Activated naive CD4-positive, alpha-beta T cell treated with anti-CD3 and anti-CD28 coated beads, Interleukin-2, amount 50 U/mL, for 72 hours (primary cell): ENCODE measurements around the gene EML6. TPM values are rescaled to one million over a fixed set of nuclear protein-coding genes. Genes with fewer than 3 reads are reported as not detected.
"Not testable (repeated sequence)": the region's sequence is repeated elsewhere in the genome, so short reads cannot be mapped to it uniquely, and the experiment has no call there.

Experiments used
- ATAC-seq, 2 donors: fragments of 150-1000 bp; cut with Tn5 transposase; 2 replicates each; pipeline ENCODE4 v1.10.0; 2021; ENCODE audit warnings: mild to moderate bottlenecking in 2 of 2, moderate library complexity in 2 of 2
- DNase-seq, 2 donors: peaks; one replicate each; pipeline ENCODE4 v3.0.0; 2021 to 2022; ENCODE audit warnings: low spot score in 2 of 2
- H3K27ac Mint-ChIP-seq, 2 donors: one replicate each; pipeline ENCODE4 v1.8.0; 2022; ENCODE audit warnings: mild to moderate bottlenecking in 2 of 2, mixed read lengths in 2 of 2
- H3K36me3 Mint-ChIP-seq, 2 donors: one replicate each; pipeline ENCODE4 v1.8.0; 2022; ENCODE audit warnings: mixed read lengths in 2 of 2
- H3K9me3 Mint-ChIP-seq, 2 donors: one replicate each; pipeline ENCODE4 v1.8.0; 2022; ENCODE audit warnings: mixed read lengths in 2 of 2
- total RNA-seq, 2 donors: library from RNA; stranded (reverse); gene quantifications; one replicate each; pipeline ENCODE4 v1.2.3, GENCODE V29; 2022

Gene EML6
- total RNA-seq, 2 donors from 2014 or later: 0.30 to 2.4 TPM

DNA sequence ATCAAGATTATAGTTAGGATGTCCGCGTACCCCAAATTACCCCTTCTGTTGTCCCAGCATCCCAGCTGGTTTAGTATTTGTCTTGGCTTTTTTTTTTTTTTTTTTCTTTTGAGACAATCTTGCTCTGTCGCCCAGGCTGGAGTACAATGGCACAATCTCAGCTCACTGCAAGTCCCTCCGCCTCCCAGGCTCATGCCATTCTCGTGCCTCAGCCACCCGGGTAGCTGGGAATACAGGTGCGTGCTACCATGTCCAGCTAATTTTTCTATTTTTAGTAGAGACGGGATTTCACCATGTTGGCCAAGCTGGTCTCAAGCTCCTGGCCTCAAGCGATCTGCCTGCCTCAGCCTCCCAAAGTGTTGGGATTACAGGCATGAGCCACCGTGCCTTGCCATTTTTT is 118.0 kb downstream of the EML6 start:
- not testable (repeated sequence) for H3K9me3 Mint-ChIP-seq, H3K27ac Mint-ChIP-seq, H3K36me3 Mint-ChIP-seq, ATAC-seq, DNase-seq

DNA sequence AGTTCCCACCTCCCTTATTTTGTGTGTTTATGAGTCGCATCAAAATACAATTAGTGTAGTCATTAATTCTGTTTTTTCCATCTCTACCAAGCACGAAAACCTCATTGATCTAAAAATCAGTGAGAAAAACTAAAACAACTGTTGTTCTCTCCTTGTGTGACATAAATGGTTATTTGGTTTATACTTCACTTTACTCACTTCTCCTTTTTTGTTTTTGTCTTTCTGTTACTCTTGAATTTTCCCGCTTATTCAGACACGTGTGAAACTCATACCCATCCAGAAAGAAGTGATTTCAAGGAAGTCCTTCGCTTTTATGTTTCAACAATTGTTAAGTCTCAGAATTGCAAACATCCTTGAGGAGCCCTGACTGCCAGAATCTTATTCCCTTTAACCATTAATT is 121.6 kb downstream of the EML6 start:
- ATAC-seq (no peak), DNase-seq (no peak)
- peak overlapping the region in 1 of 2 donors; percentile 48 for H3K27ac Mint-ChIP-seq
- no peaks in the 10 kb centered on the region for H3K36me3 Mint-ChIP-seq
- H3K9me3 Mint-ChIP-seq: no peaks in the 10 kb centered on the region

DNA sequence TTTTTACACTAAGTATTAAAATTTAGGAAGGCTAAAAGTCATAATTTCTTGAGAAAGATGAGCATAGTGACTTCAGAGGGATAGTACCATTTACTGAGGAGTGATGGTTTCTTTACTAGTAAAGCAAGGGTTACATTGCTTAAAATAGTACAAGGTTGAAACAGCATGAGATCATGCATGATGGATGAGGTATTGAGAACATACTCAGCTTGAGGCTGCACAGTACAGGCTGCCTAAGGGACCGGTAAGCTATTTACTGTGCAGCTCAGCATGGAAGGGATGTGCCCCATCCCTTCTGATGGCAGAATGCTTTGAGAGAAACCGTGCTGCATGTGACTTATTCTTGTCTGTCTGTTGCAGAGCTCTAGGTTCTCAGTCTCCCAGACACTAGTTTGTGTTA is 122.1 kb downstream of the EML6 start:
- Mint-ChIP-seq H3K27ac (peak overlapping the region in 1 of 2 donors; percentile 48), H3K9me3 (no peaks in the 10 kb centered on the region), H3K36me3 (no peaks in the 10 kb centered on the region)
- DNase-seq (no peak), ATAC-seq (no peak)

DNA sequence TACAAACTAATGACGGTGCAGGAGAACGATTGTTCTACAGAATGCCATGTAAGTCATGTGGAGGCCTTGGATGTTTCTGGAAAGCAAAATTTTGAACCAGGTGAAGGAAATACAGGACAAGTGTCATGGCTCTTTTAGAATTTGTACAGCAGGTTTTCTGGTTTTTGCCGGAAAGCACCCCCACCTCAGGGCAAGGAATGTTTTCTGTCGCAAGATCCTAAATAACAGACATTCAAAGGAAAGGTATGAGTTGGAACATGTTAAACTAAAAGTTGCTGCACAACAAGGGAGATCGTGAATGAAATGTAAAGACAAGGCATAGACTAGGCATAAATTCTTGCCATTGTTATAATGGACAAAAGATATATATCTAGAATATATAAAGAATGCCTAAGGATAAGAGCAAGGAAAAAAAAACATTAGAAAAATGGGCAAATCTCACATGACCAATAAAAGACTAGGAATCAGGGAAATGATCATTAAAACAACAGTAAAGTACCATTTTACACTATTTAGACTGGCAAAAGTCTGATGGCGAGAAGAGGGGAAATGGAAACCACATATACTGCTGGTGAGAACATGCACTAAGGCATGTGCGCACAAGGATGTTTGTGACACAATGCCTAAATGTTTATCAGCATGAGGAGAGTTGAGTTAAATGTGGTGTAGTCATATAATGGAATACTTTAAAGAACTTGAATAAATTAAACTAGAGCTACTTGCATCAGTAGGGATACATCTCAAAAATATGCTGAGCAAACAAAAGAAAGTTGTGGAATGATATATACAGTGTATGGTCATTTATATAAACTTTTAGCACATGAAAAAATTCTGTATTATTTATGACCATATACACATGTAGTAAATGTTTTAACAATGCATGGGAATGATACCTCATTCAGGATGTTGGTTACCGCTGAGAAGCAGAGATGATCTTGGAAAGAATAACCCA is 127.0 kb downstream of the EML6 start:
- no peaks in the 10 kb centered on the region for H3K36me3 Mint-ChIP-seq
- DNase-seq: no peak
- no peak overlapping the region for H3K27ac Mint-ChIP-seq
- ATAC-seq: no peak
- no peaks in the 10 kb centered on the region for H3K9me3 Mint-ChIP-seq

DNA sequence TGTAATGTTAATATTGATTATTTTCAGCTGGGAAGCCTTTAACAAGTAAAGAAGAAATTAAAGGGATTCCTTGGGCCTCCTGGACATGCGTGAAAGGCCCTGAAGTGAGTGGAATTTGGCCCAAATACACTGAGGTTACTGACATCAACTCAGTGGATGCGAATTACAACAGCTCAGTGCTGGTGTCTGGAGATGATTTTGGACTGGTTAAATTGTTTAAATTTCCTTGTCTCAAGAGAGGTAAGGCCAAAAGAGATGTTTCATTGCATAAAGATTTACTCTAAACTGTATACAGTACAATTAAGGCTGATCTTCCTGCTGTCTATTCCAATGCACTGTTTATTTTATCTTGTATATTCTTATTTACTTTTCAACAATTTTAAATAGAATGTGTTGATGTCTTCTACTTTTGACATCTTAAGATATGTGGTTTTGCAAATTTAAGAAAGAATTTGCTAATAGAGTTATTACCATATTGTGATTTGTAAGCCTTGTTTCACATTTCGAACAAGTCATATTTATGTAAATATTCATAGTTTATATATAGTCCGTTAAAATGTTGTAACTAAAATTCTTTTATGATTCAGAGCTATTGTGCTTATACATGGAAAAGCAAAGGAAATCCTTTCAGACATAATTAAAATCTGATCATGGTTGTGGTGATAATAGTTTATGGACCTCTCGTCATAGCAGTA is 130.3 kb downstream of the EML6 start:
- no peak overlapping the region for H3K27ac Mint-ChIP-seq
- no peaks in the 10 kb centered on the region for H3K9me3 Mint-ChIP-seq
- H3K36me3 Mint-ChIP-seq: no peaks in the 10 kb centered on the region
- ATAC-seq (no peak), DNase-seq (no peak)

DNA sequence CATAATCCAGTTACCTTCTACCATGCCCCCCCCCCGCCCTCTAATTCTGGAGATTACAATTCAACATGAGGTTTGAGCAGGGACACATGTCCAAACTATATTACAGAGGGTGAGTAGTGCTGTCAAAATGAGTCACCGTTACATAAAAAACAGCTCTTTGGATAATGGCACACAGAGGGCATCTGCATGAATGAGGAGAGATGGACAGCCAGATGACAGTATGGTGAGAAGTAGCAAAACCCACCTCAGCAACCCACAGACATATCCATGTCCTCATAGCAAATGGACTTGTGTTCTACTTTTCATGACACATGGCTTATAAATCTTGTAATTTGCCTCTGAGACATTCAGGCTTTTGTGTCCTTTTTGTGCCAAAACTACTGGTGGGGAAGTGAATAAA is 132.0 kb downstream of the EML6 start:
- ATAC-seq (no peak), DNase-seq (no peak)
- H3K27ac Mint-ChIP-seq: no peak overlapping the region

DNA sequence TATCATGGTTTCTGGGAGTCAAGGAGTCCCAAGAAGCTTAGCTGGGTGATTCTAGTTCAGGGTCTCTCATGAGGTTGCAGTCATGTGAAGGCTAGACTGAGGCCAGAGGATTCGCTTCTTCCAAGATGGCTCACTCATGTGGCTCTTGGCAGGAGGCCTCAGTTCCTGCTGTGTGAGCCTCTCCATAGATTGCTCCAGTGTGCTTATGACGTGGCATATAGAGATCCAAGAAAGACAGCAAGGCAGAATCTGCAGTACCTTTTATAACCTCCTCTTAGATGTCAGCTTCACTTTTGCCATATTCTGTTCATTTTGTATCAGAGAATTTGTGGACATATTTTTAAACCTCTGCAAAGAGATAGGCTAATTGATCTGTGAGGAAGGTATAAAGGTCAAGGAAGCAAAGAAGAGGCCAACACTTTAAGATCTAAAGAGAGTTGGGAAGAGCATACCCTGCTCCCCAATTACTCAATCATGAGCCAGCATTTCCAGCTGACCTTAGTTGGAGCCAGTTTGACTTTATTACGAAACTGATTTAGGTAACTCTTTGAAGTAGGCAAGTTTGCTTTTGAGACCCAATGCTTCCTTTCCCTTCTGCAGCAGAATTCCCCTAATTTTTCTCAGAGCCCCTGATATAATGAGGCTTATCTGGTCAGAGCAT is 134.7 kb downstream of the EML6 start:
- no peak for DNase-seq
- ATAC-seq: no peak
- H3K9me3 Mint-ChIP-seq: no peaks in the 10 kb centered on the region

More for the DNA sequence above, 132.0 kb downstream of the EML6 start:
- H3K36me3 Mint-ChIP-seq: no peaks in the 10 kb centered on the region
- H3K9me3 Mint-ChIP-seq: no peaks in the 10 kb centered on the region

DNA sequence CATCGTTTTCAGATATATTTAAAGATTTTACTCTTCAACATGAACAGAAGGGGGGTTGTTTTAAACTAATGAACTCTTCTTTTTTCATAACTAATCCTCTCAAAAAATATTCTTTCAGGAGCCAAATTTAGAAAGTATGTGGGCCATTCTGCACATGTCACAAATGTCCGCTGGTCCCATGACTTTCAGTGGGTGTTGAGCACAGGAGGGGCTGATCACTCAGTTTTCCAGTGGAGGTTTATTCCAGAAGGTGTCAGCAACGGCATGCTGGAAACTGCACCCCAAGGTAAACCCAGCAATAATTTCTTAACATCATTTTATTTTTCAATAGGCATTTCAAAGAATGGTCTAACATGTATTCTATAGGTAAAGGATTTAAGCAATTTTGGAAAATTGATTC is 136.0 kb downstream of the EML6 start:
- H3K36me3 Mint-ChIP-seq: no peaks in the 10 kb centered on the region
- no peaks in the 10 kb centered on the region for H3K9me3 Mint-ChIP-seq
- ATAC-seq (no peak), DNase-seq (no peak)
- no peak overlapping the region for H3K27ac Mint-ChIP-seq

More for the DNA sequence above, 134.7 kb downstream of the EML6 start:
- Mint-ChIP-seq H3K27ac (no peak overlapping the region), H3K36me3 (no peaks in the 10 kb centered on the region)

DNA sequence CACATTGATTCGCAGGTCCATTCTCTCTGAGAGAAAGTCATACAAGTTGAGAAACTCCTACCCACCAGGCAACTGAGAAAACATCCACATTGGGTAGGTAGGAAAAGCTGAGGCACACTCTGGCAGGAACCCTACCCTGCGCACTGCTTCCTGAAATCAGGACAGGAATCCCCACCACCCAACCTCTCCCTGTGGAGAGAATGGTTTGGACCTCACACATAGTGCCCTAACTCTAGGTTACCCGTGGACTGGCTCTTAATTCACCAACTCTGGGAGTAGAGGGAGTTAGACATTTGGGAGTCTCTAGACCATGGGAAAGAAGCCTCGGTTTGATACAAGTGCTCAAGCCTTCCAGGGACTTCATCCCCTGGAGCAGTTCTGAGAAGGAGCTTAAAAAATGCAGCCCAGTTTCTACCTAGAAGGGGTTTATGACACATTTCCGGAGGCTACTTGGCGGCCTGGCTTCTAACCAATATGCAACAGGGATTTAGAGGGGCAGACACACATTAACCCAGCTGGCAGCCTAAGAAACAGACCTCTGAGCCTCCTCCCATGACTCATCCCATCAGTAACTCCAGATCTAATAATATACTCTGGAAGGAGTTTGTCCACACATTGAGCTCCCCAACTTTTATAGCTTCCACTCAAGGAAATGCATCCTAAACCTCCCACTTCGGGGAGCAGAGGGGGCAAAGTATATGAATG is 136.7 kb downstream of the EML6 start:
- Mint-ChIP-seq H3K36me3 (no peaks in the 10 kb centered on the region), H3K27ac (no peak overlapping the region), H3K9me3 (no peaks in the 10 kb centered on the region)
- ATAC-seq (no peak), DNase-seq (no peak)

DNA sequence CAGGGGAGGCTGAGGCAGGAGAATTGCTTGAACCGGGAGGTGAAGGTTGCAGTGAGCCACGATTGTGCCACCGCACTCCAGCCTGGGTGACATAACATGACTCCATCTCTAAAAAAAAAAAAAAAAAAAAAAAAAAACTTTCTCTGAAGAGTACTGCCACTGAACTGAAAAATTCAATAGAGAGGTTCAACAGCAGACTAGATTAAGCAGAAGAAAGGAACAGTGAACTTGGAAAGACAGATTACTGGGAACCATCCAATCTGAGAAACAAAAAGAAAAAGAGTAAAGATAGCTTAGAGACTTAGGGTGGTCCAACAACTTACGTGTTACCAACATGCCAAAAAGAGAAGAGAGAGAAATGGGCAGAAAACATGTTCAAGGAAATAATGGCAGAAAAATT is 138.8 kb downstream of the EML6 start:
- H3K36me3 Mint-ChIP-seq: no peaks in the 10 kb centered on the region
- no peak for DNase-seq
- no peak for ATAC-seq
- no peaks in the 10 kb centered on the region for H3K9me3 Mint-ChIP-seq
- H3K27ac Mint-ChIP-seq: no peak overlapping the region

DNA sequence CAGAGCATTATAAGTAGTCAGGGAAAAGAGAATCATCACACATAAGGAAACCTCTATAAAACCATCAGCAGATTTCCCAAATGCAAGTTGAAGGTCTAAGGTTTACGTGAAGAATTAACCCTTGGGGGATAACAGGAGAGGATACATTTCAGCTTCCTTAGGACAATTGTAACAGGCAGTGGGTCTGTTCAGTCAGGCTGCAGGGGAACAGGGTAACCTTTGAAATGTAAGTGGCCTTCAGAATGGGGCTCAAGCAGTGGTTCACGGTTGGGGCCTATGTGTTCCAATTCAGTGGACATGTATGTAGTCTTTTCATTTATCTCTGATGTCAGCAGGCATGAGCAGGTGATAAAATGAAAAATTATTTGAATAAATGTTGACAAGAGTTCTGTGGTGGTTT is 139.3 kb downstream of the EML6 start:
- ATAC-seq (no peak), DNase-seq (no peak)
- Mint-ChIP-seq H3K36me3 (no peaks in the 10 kb centered on the region), H3K9me3 (no peaks in the 10 kb centered on the region), H3K27ac (no peak overlapping the region)

DNA sequence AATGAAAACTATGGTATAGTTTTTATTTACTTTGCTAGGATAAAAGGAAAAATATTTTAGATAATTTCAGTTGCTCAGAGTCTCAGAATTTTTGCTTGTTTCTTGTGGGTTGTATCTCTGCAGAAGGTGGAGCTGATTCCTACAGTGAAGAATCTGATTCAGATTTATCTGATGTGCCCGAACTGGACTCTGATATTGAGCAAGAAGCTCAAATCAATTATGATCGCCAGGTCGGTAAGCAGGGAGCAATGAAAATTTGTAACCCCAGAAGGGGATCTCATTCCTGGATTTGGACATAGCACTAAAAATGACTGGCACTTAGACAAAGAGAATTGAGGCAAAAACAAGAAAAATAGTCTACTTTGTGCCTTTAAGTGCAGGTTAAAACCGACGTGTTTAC is 140.2 kb downstream of the EML6 start:
- no peak for DNase-seq
- H3K27ac Mint-ChIP-seq: no peak overlapping the region
- no peaks in the 10 kb centered on the region for H3K9me3 Mint-ChIP-seq
- no peak for ATAC-seq
- H3K36me3 Mint-ChIP-seq: no peaks in the 10 kb centered on the region

DNA sequence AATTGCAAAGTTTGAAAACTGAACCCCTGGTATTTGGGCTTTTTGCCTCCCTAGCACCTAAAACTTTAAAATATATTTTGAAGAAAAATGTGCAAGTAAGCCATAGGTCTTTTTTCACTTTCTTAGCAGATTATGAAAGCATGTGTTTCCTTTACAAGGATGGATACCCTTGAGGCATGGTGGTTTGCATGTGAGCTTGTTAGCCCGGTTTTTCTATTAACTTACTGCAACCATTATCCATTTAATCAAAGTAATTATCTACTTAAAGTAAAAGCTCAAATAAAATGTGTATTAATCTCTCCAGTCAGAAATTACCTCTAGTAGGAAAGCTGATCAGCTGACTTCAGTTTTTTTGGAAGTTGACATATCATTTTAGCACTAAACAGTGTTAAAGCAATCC is 140.6 kb downstream of the EML6 start:
- Mint-ChIP-seq H3K9me3 (no peaks in the 10 kb centered on the region), H3K27ac (no peak overlapping the region), H3K36me3 (no peaks in the 10 kb centered on the region)
- ATAC-seq (no peak), DNase-seq (no peak)

DNA sequence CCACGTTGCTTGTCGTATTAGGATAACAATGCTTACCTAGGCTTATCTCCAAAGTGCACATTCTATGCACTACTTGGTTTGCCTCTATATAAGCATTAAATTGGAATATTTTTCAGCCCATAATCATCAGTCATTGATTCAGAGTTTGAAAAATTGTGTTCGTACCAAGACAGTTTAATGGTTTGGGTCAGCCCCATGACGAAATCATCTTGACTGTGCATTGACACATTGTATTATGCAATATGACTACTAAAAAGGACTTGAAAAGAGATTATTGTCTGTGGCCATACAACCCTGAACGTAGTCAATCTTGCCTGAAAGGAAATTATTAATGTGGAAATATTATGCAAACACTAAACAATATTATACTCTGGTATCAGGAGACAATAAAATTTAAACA is 141.3 kb downstream of the EML6 start:
- ATAC-seq: no peak
- no peak for DNase-seq
- Mint-ChIP-seq H3K27ac (no peak overlapping the region), H3K36me3 (no peaks in the 10 kb centered on the region), H3K9me3 (no peaks in the 10 kb centered on the region)

DNA sequence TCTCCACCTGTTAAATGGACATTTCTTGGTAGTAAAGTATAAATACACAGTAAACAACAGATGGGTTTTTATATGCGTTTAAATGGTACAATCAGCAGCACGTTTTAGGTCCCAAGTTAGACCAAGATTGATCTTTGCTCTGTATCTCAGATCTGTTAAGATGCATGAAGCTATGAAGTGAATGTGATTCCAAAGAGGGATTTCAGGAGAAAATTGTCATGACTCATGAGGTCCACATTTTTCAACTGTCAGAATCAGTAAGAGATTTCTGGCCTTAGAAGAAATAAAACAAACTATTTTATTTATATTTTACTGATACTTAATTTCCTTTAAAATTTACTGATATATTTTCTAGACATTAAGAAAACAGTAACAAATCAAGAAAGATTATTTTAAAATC is 142.7 kb downstream of the EML6 start:
- no peak overlapping the region for H3K27ac Mint-ChIP-seq
- no peak for DNase-seq
- H3K9me3 Mint-ChIP-seq: no peaks in the 10 kb centered on the region
- H3K36me3 Mint-ChIP-seq: no peaks in the 10 kb centered on the region
- ATAC-seq: no peak

DNA sequence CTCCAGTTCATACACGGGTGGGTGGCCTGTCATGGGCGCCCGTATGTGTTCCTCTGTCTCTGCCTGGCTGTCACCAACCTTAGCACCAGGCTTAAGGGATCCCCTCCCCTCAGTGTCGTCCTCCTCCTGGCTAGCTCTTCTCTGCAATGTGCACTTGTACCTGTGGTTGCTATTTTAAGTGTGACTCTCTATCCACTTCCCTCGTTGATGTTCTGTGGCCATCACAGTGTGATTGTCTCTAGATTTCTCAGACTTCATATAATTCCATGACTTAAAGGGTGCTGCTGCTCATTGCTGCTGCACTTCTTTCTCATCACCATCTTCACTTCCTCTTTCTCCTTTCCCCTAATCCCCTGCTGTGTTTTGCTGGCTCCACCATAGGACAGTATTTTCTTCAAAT is 143.4 kb downstream of the EML6 start:
- Mint-ChIP-seq H3K36me3 (no peaks in the 10 kb centered on the region), H3K9me3 (no peaks in the 10 kb centered on the region), H3K27ac (no peak overlapping the region)
- peak; percentile 13 to 18 for ATAC-seq
- DNase-seq: peak in 1 of 2 donors; percentile 9

DNA sequence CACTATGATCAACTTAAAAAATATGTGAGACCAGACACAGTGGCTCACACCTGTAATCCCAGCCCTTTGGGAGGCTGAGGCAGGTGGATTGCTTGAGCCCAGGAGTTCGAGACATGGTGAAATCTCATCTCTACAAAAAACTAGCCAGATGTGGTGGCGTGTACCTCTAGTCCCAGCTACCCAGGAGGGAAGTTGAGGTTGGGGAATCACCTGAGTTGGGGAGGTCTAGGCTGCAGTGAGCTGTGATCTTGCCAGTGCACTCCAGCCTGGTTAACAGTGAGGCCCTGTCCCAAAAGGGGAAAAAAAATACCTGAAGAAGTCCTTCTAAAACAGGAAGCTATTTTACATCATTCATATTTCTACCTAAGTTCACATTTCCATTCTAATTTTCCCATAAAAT is 144.0 kb downstream of the EML6 start:
- ATAC-seq (peak; percentile 31 to 32), DNase-seq (no peak)
- H3K9me3 Mint-ChIP-seq: no peaks in the 10 kb centered on the region
- H3K36me3 Mint-ChIP-seq: no peaks in the 10 kb centered on the region
- H3K27ac Mint-ChIP-seq: peak overlapping the region in 1 of 2 donors; percentile 51
